Smooth muscle cell (in vitro differentiated cells): ENCODE data around the gene TUBB4A. TPM values are rescaled to one million over a fixed set of nuclear protein-coding genes. Genes with fewer than 3 reads are reported as not detected.
"Not testable (repeated sequence)": the region's sequence is repeated elsewhere in the genome, so short reads cannot be mapped to it uniquely, and the experiment has no call there.

Source experiments
- DNase-seq: peaks from one replicate; lab custom pipeline; 2025; ENCODE audit not compliant: unreplicated experiment; lab: John Stamatoyannopoulos, UW
- H2AFZ ChIP-seq: fragments of 200-600 bp; sonication (generic); 2 replicates; pipeline ENCODE4 v1.6.0; 2016; ENCODE audit warnings: antibody characterized with exemption, low read depth, mild to moderate bottlenecking
- H3F3A ChIP-seq: fragments of 200-600 bp; sonication (generic); 2 replicates; pipeline ENCODE4 v1.6.0; 2017; ENCODE audit warnings: antibody characterized with exemption, low read depth
- H3K27ac ChIP-seq: fragments of 200-600 bp; sonication (generic); 2 replicates; pipeline ENCODE4 v1.5.1; 2016; ENCODE audit warnings: low read depth, mild to moderate bottlenecking
- H3K27me3 ChIP-seq: fragments of 200-600 bp; sonication (generic); 2 replicates; pipeline ENCODE4 v1.6.1; 2016; ENCODE audit warnings: low read depth, mild to moderate bottlenecking
- H3K36me3 ChIP-seq: fragments of 200-600 bp; sonication (generic); 2 replicates; pipeline ENCODE4 v1.5.1; 2016; ENCODE audit warnings: low read depth
- H3K4me1 ChIP-seq: fragments of 200-600 bp; sonication (generic); 2 replicates; pipeline ENCODE4 v1.5.1; 2016; ENCODE audit warnings: low read depth
- H3K4me2 ChIP-seq: fragments of 200-600 bp; sonication (generic); 2 replicates; pipeline ENCODE4 v1.6.0; 2016; ENCODE audit warnings: mild to moderate bottlenecking
- H3K4me3 ChIP-seq: fragments of 200-600 bp; sonication (generic); 2 replicates; pipeline ENCODE4 v1.5.1; 2016; ENCODE audit warnings: mild to moderate bottlenecking
- H3K79me2 ChIP-seq: fragments of 200-600 bp; sonication (generic); 2 replicates; pipeline ENCODE4 v1.6.0; 2016; ENCODE audit warnings: low read depth, mild to moderate bottlenecking
- H3K9ac ChIP-seq: fragments of 200-600 bp; sonication (generic); 2 replicates; pipeline ENCODE4 v1.6.0; 2016; ENCODE audit warnings: low read depth
- H3K9me3 ChIP-seq: fragments of 200-600 bp; sonication (generic); replicated peaks from 2 replicates; pipeline ENCODE4 v1.5.1; 2016; ENCODE audit warnings: low read depth
- H4K20me1 ChIP-seq: fragments of 200-600 bp; sonication (generic); 2 replicates; pipeline ENCODE4 v1.6.0; 2016; ENCODE audit warnings: low read depth
- WGBS: methylation state at CpG from one replicate; pipeline ENCODE4 v1.1.7; 2016; ENCODE audit warnings: low lambda C conversion rate; 5-methylcytosine and 5-hydroxymethylcytosine counted together
- polyA plus RNA-seq: library from polyadenylated mRNA; unstranded; fragments of >200 nt; fragmentation: Nextera tagmentation; extraction: Ambion mirVana; gene quantifications from 2 replicates; pipeline ENCODE4 v1.2.1, GENCODE V29; 2016
- total RNA-seq: library from RNA; depleted of rRNA; stranded (reverse); fragments of >200 nt; gene quantifications from 2 replicates; pipeline ENCODE4 v1.2.3, GENCODE V29; 2014
- TF ChIP-seq, protein P1 (sequence below): fragments of 200-600 bp; sonication (generic); IDR thresholded peaks from 2 replicates; pipeline ENCODE4 v1.5.1; 2017; ENCODE audit warnings: borderline replicate concordance, mild to moderate bottlenecking, antibody characterized with exemption; ENCODE audit not compliant: insufficient read depth, poor library complexity, severe bottlenecking

TUBB4A gene
- total and polyA plus RNA-seq, 2 experiments from 2014 or later, result not detected

DNA sequence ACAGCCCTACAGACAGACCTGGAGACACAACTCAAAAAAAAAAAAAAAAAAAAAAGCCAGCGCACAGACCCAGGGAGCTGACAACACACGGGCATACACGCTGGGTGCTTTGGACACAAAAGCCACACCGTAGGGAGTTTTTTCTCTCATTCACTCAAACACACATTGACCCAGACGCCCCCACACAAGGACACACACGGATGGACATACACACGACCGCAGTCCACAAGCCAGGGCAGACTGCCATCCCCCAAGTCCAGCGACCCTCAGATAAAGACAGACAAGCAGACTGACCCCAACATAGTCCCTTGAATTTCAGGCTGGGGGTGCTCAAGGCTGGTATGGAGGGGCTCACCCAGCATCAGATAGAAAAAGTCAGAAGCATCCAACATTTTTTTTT, 12.0 kb upstream of the TUBB4A start:
- no peak overlapping the region for H2AFZ ChIP-seq
- H3K4me3 ChIP-seq, result no peak overlapping the region
- H3K4me2 ChIP-seq, result no peak overlapping the region
- TF ChIP-seq, protein P1, sequence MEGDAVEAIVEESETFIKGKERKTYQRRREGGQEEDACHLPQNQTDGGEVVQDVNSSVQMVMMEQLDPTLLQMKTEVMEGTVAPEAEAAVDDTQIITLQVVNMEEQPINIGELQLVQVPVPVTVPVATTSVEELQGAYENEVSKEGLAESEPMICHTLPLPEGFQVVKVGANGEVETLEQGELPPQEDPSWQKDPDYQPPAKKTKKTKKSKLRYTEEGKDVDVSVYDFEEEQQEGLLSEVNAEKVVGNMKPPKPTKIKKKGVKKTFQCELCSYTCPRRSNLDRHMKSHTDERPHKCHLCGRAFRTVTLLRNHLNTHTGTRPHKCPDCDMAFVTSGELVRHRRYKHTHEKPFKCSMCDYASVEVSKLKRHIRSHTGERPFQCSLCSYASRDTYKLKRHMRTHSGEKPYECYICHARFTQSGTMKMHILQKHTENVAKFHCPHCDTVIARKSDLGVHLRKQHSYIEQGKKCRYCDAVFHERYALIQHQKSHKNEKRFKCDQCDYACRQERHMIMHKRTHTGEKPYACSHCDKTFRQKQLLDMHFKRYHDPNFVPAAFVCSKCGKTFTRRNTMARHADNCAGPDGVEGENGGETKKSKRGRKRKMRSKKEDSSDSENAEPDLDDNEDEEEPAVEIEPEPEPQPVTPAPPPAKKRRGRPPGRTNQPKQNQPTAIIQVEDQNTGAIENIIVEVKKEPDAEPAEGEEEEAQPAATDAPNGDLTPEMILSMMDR, result no peak
- no peaks in the 10 kb centered on the region for H3K36me3 ChIP-seq
- no peak for DNase-seq
- no peak overlapping the region for H3K9ac ChIP-seq
- H3K79me2 ChIP-seq, result no peaks in the 10 kb centered on the region
- no peaks in the 10 kb centered on the region for H4K20me1 ChIP-seq
- no peaks in the 10 kb centered on the region for H3F3A ChIP-seq
- H3K27ac ChIP-seq, result no peak overlapping the region
- no peaks in the 10 kb centered on the region for H3K27me3 ChIP-seq
- WGBS, result 93% methylated on average over 9 of the region's 9 CpGs
- no peaks in the 10 kb centered on the region for H3K4me1 ChIP-seq
- no peaks in the 10 kb centered on the region for H3K9me3 ChIP-seq

DNA sequence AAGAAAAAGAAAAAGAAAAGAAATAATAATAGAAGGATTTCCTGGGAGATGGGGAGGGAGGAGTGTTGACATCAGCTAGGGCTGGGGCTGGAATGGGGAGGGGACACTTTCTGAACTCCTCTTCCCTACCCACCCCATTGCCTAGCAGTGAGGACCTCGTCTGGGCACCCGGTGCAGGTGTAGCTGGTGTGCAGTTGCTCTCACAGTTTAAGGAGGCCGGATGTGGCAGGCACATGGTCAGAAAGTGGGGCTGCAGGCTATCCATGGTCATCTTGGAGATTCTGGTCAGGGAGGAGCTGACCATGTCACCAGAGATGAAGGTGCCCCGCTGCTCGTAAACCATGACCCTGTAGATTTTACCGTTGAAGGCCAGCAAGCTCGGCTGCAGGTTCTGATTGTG, 8.5 kb upstream of the TUBB4A start:
- Histone ChIP-seq H4K20me1 (no peaks in the 10 kb centered on the region), H3K27ac (no peak overlapping the region), H3K9me3 (no peaks in the 10 kb centered on the region), H3K27me3 (no peaks in the 10 kb centered on the region), H3K79me2 (no peaks in the 10 kb centered on the region), H3K4me2 (no peak overlapping the region), H3F3A (no peaks in the 10 kb centered on the region), H2AFZ (no peak overlapping the region), H3K4me1 (no peaks in the 10 kb centered on the region), H3K9ac (no peak overlapping the region), H3K36me3 (no peaks in the 10 kb centered on the region), H3K4me3 (no peak overlapping the region)
- no peak for DNase-seq
- 90% methylated on average over 7 of the region's 7 CpGs for WGBS
- TF ChIP-seq, protein P1, result no peak

DNA sequence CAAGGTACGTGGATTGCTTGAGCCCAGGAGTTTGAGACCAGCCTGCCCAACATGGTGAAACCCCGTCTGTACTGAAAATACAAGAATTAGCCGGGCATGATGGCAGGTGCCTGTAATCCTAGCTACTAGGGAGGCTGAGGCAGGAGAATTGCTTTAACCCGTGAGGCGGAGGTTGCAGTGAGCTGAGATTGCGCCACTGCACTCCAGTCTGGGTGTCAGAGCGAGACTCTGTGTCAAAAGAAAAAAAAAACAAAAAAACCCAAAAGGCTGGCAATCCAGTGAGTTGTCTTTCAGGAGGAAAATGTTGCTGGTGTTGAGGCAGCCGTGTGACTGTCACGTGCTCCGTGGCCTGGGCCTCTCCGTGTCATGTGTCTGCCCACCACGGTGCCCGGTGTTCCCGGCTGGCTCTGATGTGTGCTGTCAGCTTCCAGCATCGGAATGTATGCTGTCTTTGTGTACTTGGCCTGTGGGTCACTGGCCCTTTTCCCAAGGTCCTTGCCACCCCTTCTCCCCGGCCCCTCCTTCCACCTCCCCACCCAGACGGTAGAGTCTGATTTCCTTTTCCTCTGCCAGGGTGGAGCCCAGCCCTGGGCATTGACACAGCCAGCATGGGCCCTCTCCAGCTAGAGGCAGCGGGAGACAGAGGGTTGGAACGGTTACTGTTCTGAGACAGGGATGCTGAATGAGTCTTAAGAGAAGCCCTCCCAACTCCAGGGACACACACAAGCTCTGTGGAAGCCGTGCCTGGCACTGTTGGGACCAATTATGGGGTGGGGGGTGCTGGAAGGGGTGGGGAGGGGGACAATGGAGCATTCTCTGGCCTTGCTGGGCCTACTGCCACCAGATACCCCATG, 7.2 kb upstream of the TUBB4A start:
- TF ChIP-seq, protein P1, result no peak
- H2AFZ ChIP-seq, result no peak overlapping the region
- no peaks in the 10 kb centered on the region for H3K4me1 ChIP-seq
- no peaks in the 10 kb centered on the region for H3F3A ChIP-seq
- H4K20me1 ChIP-seq, result no peaks in the 10 kb centered on the region
- H3K27me3 ChIP-seq, result no peaks in the 10 kb centered on the region
- no peak overlapping the region for H3K4me2 ChIP-seq
- H3K9ac ChIP-seq, result no peak overlapping the region
- 92% methylated on average over 20 of the region's 20 CpGs for WGBS
- no peaks in the 10 kb centered on the region for H3K9me3 ChIP-seq
- H3K79me2 ChIP-seq, result no peaks in the 10 kb centered on the region
- no peak overlapping the region for H3K4me3 ChIP-seq
- no peaks in the 10 kb centered on the region for H3K36me3 ChIP-seq
- H3K27ac ChIP-seq, result no peak overlapping the region
- DNase-seq, result no peak

DNA sequence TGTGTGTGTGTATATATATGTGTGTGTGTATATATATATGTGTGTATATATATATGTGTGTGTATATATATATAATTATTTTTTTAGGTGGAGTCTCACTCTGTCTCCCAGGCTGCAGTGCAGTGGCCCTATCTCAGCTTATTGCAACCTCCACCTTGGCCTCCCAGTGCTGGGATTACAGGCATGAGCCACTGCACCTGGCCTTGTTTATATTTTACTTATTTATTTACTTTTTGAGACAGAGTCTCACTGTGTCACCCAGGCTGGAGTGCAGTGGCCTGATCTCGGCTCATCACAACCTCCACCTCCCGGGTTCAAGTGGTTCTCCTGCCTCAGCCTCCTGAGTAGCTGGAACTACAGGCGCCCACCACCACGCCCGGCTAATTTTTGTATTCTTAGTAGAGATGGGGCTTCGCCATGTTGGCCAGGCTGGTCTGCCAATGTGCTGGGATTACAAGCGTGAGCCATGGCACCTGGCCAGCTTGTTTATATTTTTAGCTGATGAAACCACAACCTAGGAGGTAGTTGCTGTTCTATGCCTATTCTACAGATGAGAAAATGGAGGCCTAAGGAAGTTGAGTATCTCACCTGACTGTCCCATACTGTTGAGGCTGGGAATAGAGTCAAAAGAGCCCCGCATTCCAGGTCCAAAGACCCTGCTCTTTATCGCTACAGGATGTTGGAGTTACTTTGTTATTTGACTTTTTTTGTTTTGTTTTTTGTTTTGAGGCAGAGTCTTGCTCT, 6.1 kb upstream of the TUBB4A start:
- H3K36me3 ChIP-seq, H2AFZ ChIP-seq, H3K27ac ChIP-seq, H3K4me3 ChIP-seq, DNase-seq, H3K9ac ChIP-seq, H4K20me1 ChIP-seq, H3K4me1 ChIP-seq, H3K27me3 ChIP-seq, H3K9me3 ChIP-seq, H3K4me2 ChIP-seq, H3K79me2 ChIP-seq, H3F3A ChIP-seq: not testable (repeated sequence)
- 90% methylated on average over 9 of the region's 9 CpGs for WGBS
